ENCODE data around the gene CRTC1. TPM values are rescaled to one million over a fixed set of nuclear protein-coding genes. Genes with fewer than 3 reads are reported as not detected.

CRTC1 gene
- total RNA-seq, 2 experiments from 2014 or later, result 5.6 to 6.3 TPM

- POLR2A ChIA-PET, result no interaction called here
- intact Hi-C loops (cut with micrococcal nuclease), result no loop called here
- DNase-seq, result no peak
- CTCF ChIA-PET, result no interaction called here
- no peak overlapping the region for H3K4me3 Mint-ChIP-seq
- H3K4me1 Mint-ChIP-seq (ENCODE audit: low read depth), result no peaks in the 10 kb centered on the region
- no peak overlapping the region for H3K27ac Mint-ChIP-seq
- H3K27me3 Mint-ChIP-seq, result no peaks in the 10 kb centered on the region
- no peaks in the 10 kb centered on the region for H3K9me3 Mint-ChIP-seq
- no peaks in the 10 kb centered on the region for H3K36me3 Mint-ChIP-seq
Measured at GRCh38 chr19:18742838-18743783, 59.6 kb downstream of the CRTC1 start.

GRCh38 chr19:18743784-18744418 lies 60.4 kb downstream of the CRTC1 start:
- H3K36me3 Mint-ChIP-seq, result no peaks in the 10 kb centered on the region
- no peak for DNase-seq
- no peaks in the 10 kb centered on the region for H3K9me3 Mint-ChIP-seq
- POLR2A ChIA-PET, result no interaction called here
- no peak overlapping the region for H3K4me3 Mint-ChIP-seq
- H3K27ac Mint-ChIP-seq, result no peak overlapping the region
- H3K27me3 Mint-ChIP-seq, result no peaks in the 10 kb centered on the region
- no peaks in the 10 kb centered on the region for H3K4me1 Mint-ChIP-seq (ENCODE audit: low read depth)
- intact Hi-C loops (cut with micrococcal nuclease), result no loop called here
- CTCF ChIA-PET, result no interaction called here

GRCh38 chr19:18745012-18745735 lies 61.7 kb downstream of the CRTC1 start:
- POLR2A ChIA-PET, result no interaction called here
- H3K4me1 Mint-ChIP-seq (ENCODE audit: low read depth), result no peaks in the 10 kb centered on the region
- H3K9me3 Mint-ChIP-seq, result no peaks in the 10 kb centered on the region
- intact Hi-C loops (cut with micrococcal nuclease), result no loop called here
- CTCF ChIA-PET, result no interaction called here
- H3K27me3 Mint-ChIP-seq, result no peaks in the 10 kb centered on the region
- DNase-seq, result no peak
- no peak overlapping the region for H3K27ac Mint-ChIP-seq
- no peak overlapping the region for H3K4me3 Mint-ChIP-seq
- H3K36me3 Mint-ChIP-seq, result no peaks in the 10 kb centered on the region

- Mint-ChIP-seq H3K27me3 (no peaks in the 10 kb centered on the region), H3K36me3 (no peaks in the 10 kb centered on the region), H3K27ac (no peak overlapping the region), H3K4me1 (ENCODE audit: low read depth) (no peaks in the 10 kb centered on the region), H3K4me3 (no peak overlapping the region), H3K9me3 (no peaks in the 10 kb centered on the region)
- POLR2A ChIA-PET, result no interaction called here
- intact Hi-C loops (cut with micrococcal nuclease), result no loop called here
- no peak for DNase-seq
- CTCF ChIA-PET, result no interaction called here
Measured at GRCh38 chr19:18745931-18746330, 62.5 kb downstream of the CRTC1 start.

- POLR2A ChIA-PET, result no interaction called here
- no peak overlapping the region for H3K4me3 Mint-ChIP-seq
Measured at GRCh38 chr19:18746401-18747325, 63.2 kb downstream of the CRTC1 start.

GRCh38 chr19:18749362-18750231 lies 66.1 kb downstream of the CRTC1 start:
- Mint-ChIP-seq H3K9me3 (no peaks in the 10 kb centered on the region), H3K27ac (no peak overlapping the region), H3K27me3 (no peaks in the 10 kb centered on the region)

More at GRCh38 chr19:18746401-18747325, 63.2 kb downstream of the CRTC1 start:
- no peak overlapping the region for H3K27ac Mint-ChIP-seq
- no peak for DNase-seq
- no peaks in the 10 kb centered on the region for H3K9me3 Mint-ChIP-seq
- intact Hi-C loops (cut with micrococcal nuclease), result no loop called here
- no peaks in the 10 kb centered on the region for H3K36me3 Mint-ChIP-seq
- H3K4me1 Mint-ChIP-seq (ENCODE audit: low read depth), result no peaks in the 10 kb centered on the region
- CTCF ChIA-PET, result no interaction called here
- H3K27me3 Mint-ChIP-seq, result no peaks in the 10 kb centered on the region

GRCh38 chr19:18750295-18750970 lies 67.0 kb downstream of the CRTC1 start:
- Mint-ChIP-seq H3K27me3 (no peaks in the 10 kb centered on the region), H3K36me3 (peaks cover 7% of the 10 kb centered on the region), H3K9me3 (no peaks in the 10 kb centered on the region), H3K27ac (no peak overlapping the region), H3K4me3 (no peak overlapping the region), H3K4me1 (ENCODE audit: low read depth) (no peaks in the 10 kb centered on the region)
- ChIA-PET POLR2A (no interaction called here), CTCF (interaction anchor here (0.7 kb wide), 1 partner anchor 23 kb away, joined by 3 read pairs; no protein-coding TSS in a partner anchor)
- DNase-seq, result no peak
- intact Hi-C loops (cut with micrococcal nuclease), result no loop called here

More at GRCh38 chr19:18749362-18750231, 66.1 kb downstream of the CRTC1 start:
- intact Hi-C loops (cut with micrococcal nuclease), result no loop called here
- DNase-seq, result no peak
- ChIA-PET POLR2A (no interaction called here), CTCF (interaction anchor here (0.7 kb wide), 1 partner anchor 24 kb away, joined by 3 read pairs; no protein-coding TSS in a partner anchor)
- Mint-ChIP-seq H3K4me1 (ENCODE audit: low read depth) (no peaks in the 10 kb centered on the region), H3K4me3 (no peak overlapping the region), H3K36me3 (peaks cover 7% of the 10 kb centered on the region)

- H3K36me3 Mint-ChIP-seq, result peaks cover 7% of the 10 kb centered on the region
- ChIA-PET CTCF (no interaction called here), POLR2A (no interaction called here)
- H3K4me1 Mint-ChIP-seq (ENCODE audit: low read depth), result no peaks in the 10 kb centered on the region
- H3K9me3 Mint-ChIP-seq, result no peaks in the 10 kb centered on the region
- DNase-seq, result no peak
- no peak overlapping the region for H3K27ac Mint-ChIP-seq
- intact Hi-C loops (cut with micrococcal nuclease), result no loop called here
- H3K4me3 Mint-ChIP-seq, result no peak overlapping the region
- H3K27me3 Mint-ChIP-seq, result no peaks in the 10 kb centered on the region
Measured at GRCh38 chr19:18751571-18751970, 68.1 kb downstream of the CRTC1 start.

- POLR2A ChIA-PET, result no interaction called here
Measured at GRCh38 chr19:18754501-18754900, 71.0 kb downstream of the CRTC1 start.

GRCh38 chr19:18756896-18757295 lies 73.4 kb downstream of the CRTC1 start:
- no peak overlapping the region for H3K4me3 Mint-ChIP-seq
- intact Hi-C loops (cut with micrococcal nuclease), result no loop called here
- DNase-seq, result no peak
- H3K27me3 Mint-ChIP-seq, result no peaks in the 10 kb centered on the region
- H3K9me3 Mint-ChIP-seq, result no peaks in the 10 kb centered on the region
- H3K27ac Mint-ChIP-seq, result no peak overlapping the region
- POLR2A ChIA-PET, result no interaction called here
- peaks cover 7% of the 10 kb centered on the region for H3K36me3 Mint-ChIP-seq
- no peaks in the 10 kb centered on the region for H3K4me1 Mint-ChIP-seq (ENCODE audit: low read depth)
- CTCF ChIA-PET, result no interaction called here

More at GRCh38 chr19:18754501-18754900, 71.0 kb downstream of the CRTC1 start:
- H3K27ac Mint-ChIP-seq, result no peak overlapping the region
- intact Hi-C loops (cut with micrococcal nuclease), result no loop called here
- no peaks in the 10 kb centered on the region for H3K9me3 Mint-ChIP-seq
- no peak for DNase-seq
- CTCF ChIA-PET, result no interaction called here
- no peaks in the 10 kb centered on the region for H3K4me1 Mint-ChIP-seq (ENCODE audit: low read depth)
- no peak overlapping the region for H3K4me3 Mint-ChIP-seq
- peaks cover 7% of the 10 kb centered on the region for H3K36me3 Mint-ChIP-seq
- no peaks in the 10 kb centered on the region for H3K27me3 Mint-ChIP-seq

Measured in activated CD4-positive, alpha-beta memory T cell treated with anti-CD3 and anti-CD28 coated beads for 36 hours (primary cell).